Measurements from ENCODE around the gene SWAP70.
A peak's percentile ranks its signal among the peaks of the same experiment; 100 is the strongest.
"Not testable (repeated sequence)": the region's sequence is repeated elsewhere in the genome, so short reads cannot be mapped to it uniquely, and the experiment has no call there.

The SWAP70 gene

GRCh38 chr11:9693801-9694553, 30.1 kb downstream of the SWAP70 start:
- no peak for DNase-seq

DNA sequence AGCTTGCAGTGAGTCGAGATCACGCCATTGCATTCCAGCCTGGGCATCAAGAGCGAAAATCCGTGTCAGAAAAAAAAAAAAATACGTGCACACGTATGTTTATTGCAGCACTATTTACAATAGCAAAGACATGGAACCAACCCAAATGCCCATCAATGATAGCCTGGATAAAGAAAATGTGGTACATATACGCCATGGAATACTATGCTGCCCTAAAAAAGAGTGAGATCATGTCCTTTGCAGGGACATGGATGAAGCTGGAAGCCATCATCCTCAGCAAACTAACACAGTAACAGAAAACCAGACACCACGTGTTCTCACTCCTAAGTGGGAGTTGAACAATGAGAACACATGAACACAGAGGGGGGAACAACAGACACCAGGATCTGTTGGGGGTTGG, 31.4 kb downstream of the SWAP70 start:
- not testable (repeated sequence) for DNase-seq

GRCh38 chr11:9697766-9698165, 33.9 kb downstream of the SWAP70 start:
- no peak for DNase-seq

DNA sequence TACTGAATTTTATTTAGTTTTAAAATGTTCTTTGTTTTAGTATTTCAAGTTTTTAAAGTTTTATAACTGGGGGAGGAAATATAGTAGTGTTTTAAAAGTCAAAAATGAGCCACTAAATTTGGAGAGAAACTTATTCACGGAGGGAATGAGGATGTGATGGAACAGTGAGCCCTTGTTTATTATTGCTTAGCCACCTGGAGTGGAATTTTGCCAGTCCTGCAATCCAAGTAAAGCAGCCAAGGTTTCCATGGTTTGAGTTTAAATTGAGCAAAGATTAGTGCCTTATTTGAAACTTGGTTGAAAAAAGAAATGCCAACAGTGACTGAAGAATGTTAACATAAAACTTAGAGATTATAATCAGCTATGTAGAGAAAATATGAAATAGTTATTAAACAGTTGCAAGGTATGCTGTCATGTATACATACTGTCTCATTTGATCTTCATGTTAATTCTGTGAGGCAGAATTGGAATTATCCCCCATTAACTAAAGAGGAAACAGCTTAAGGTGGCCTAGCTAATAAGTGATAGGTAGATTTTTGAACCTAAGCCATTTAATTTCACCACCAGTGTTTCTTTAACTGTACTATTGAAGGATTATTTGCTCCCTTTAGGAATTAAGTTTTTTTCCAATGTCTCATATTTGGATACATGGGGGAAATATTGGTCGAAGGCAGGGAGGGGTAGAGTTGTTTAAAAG, 36.4 kb downstream of the SWAP70 start:
- DNase-seq, result no peak

GRCh38 chr11:9701799-9702198, 37.9 kb downstream of the SWAP70 start:
- no peak for DNase-seq

DNA sequence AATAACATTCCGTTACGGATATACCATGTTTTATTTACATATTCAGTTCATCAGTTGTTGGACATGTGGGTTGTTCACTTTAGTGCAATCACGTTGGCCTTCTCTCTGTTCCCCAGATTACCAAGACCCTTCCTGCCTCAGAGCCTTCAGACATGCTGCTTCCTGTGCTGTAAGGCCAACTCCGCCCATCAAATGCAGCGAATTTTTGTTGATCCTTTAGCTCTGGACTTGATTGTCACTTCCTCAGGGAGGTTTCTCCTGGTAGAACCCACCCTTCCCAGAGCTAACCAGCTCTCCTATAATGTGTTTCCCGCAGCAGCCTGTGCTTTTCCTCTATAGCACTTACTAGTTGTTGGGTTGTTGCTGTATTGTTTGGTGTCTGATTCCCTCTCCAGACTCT, 39.4 kb downstream of the SWAP70 start:
- peak; percentile 20 to 45 for DNase-seq

- no peak for DNase-seq
These were observed 40.2 kb downstream of the SWAP70 start for GRCh38 chr11:9704037-9704436.

GRCh38 chr11:9704620-9705019, 40.7 kb downstream of the SWAP70 start:
- no peak for DNase-seq

DNA sequence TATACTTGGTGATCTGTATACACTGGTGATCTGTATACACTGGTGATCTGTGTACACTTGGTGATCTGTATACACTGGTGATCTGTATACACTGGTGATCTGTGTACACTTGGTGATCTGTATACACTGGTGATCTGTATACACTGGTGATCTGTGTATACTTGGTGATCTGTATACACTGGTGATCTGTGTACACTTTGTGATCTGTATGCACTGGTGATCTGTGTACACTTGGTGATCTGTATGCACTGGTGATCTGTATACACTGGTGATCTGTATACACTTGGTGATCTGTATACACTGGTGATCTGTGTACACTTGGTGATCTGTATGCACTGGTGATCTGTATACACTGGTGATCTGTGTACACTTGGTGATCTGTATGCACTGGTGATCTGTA, 41.5 kb downstream of the SWAP70 start:
- not testable (repeated sequence) for DNase-seq

DNA sequence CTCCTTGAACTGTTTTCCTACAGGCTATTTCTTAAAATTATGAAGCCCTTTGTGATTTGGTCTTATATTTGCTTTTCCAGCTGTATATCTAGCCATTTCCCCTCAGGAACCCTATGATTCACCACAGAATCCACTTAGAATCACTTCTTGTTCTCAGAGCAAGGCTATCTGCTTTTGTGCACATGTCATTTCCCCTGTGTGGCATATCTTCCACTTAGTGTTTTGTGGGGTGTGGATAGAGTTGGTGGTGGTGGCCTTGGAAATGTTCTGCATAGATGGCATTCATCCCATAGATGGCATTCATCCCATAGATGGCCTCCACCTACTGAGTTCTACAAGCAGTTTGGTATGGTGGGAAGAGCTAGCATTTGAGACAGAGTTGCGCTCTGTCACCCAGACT, 44.7 kb downstream of the SWAP70 start:
- DNase-seq, result peak; percentile 17 to 24

- DNase-seq, result no peak
These were observed 46.3 kb downstream of the SWAP70 start for GRCh38 chr11:9710223-9710622.

GRCh38 chr11:9710852-9711251, 47.0 kb downstream of the SWAP70 start:
- no peak for DNase-seq

- DNase-seq, result no peak
These were observed 47.8 kb downstream of the SWAP70 start for GRCh38 chr11:9711454-9712307.

DNA sequence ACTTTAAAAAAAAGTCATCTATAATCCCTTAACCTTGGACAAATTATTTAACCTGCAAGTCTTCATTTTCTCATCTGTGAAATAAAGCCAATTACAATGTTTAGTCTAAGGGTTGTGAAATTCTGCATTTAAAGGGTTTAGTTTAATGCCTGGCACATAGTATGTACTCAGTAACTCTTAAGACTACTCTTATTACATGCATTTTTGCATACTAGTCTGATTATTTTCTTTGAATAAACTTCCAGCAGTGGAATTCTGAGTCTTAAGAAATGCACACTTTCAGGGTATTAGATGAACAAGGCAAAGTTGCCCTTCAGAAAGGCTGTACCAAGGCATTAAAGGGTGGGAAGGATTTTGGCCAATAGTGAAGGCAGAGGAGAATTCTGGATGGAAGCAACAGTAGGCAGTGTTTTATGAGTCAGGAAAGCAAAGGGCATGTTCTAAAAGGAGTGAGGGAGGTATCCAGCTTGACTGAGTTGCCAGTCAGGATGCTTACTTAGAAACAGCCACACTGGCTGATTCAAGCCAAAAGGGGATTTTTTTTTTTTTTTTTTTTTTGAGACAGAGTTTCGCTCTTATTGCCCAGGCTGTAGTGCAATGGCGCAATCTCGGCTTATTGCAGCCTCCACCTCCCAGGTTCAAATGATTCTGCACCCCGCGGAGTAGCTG, 50.5 kb downstream of the SWAP70 start:
- DNase-seq, result no peak

DNA sequence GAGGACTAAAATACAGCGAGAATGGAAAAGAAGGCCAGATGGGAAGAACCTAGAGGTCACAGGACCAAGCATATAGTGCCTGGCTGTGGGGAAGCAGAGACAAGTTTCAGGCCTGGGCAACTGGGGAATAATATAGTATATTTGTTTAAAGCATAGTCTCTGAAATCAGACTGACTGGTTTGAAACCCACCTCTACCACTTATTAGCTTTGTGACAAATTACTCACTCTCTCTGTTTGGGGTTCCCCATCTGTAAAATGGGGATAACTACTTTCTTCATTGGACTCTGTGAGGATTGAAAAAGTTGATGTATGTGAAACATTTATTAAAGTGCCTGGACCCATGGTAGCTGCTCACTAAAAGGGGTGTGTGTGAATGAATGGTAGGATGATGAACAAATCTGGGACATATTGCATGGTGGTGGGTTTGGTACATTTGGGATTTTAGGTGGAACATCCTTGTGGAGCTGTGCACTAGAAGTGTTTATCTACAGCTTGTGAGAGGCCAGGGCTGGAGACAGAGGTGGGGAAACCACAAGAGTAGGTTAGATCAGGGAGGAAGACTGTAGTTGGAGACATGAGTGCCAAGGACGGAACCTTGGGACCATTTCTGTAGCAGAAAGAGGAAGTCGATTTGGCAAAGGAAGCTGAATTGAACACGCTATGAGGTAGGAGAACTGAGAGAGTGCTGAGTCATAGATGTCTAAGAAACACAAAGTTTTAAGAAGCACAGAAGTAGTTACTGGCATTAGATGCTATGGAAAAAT, 52.6 kb downstream of the SWAP70 start:
- peak; percentile 99 for DNase-seq

DNA sequence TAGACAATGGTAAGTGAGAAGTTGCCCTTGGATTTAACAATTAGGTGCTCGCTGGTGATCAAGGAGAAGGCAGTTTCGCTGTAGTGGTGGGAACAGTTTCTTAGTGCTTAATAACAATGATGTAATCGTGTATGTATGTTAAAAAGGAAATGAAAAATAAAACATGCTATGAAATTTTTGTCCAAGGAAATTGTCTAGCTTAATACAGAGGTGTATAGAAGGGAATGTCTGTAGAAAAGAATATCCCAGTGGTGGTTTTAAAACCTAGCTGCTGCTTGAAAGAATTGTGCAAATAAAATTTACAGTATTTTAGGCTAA, 53.1 kb downstream of the SWAP70 start:
- DNase-seq, result no peak

DNA sequence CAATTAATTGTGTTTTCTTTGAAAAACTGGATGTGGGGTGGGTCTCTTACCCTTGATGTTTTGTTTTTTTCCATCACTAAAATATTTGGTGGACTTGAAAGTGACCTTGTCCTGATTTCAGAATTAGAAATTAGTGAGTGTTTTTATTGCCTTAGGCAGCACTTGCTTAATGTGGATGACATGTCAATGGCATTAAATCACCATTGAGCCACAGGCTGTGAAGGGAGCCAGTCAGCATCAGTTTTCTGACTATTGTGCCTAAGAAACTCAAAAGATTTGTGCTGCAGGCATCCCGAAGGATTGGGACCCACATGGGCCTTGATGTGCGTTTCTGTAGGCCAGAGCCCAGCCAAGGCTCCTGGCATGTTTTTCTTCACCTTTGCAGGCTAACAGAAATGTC, 53.8 kb downstream of the SWAP70 start:
- DNase-seq, result no peak

GRCh38 chr11:9718147-9718546, 54.3 kb downstream of the SWAP70 start:
- DNase-seq, result no peak

- peak; percentile 81 to 83 for DNase-seq
These were observed 55.9 kb downstream of the SWAP70 start for GRCh38 chr11:9719566-9720289.

GRCh38 chr11:9720290-9720630, 56.4 kb downstream of the SWAP70 start:
- peak in 1 of 2 experiments; percentile 33 for DNase-seq

DNA sequence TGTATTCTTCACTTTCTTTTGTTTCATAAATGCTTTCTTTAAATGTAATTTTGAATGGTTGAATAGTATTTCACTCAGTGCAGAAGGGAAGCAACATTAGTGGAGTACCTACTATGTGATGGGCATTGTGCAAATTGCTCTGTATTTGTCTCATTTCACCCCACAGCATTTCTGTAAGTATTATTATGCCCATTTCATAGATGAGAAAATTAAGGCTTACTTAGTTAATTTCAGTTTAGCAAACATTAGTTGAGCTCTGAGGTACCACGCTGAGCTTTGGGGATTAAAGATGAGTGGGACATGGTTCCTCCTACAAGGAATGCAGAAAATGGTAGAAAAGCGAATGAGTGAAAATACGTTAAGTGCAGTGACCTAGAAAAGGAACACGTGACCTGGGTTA, 58.1 kb downstream of the SWAP70 start:
- no peak for DNase-seq

DNA sequence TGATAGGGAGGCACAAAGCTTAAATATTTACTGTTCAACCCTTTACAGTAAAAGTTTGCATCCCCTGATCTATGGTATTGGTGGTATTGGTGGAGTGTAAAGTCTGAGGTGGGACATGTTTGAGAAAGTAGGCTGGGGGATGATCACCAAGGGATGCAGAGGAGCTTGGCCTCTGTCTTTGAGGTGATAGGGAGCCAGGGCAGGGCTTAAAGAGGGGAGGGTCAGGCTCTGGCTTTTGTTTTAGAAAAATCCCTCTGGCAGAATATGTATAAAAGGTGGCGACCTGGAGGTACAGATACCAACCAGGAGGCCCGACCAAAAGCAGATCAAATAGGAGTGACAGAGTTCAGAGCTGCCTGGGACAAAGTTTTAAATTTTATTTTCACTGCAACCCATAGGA, 59.0 kb downstream of the SWAP70 start:
- DNase-seq, result no peak

All from Kasumi-1 (cell line).